ENCODE results near the gene DCLK1. TPM values are rescaled to one million over a fixed set of nuclear protein-coding genes. Genes with fewer than 3 reads are reported as not detected.

The DCLK1 gene
- total RNA-seq, 1 donor from 2014 or later: 22.6 TPM

- no peaks in the 10 kb centered on the region for H3K4me1 ChIP-seq
- intact Hi-C loops (cut with DNase I): no loop called here
- TF ChIP-seq, protein P1, sequence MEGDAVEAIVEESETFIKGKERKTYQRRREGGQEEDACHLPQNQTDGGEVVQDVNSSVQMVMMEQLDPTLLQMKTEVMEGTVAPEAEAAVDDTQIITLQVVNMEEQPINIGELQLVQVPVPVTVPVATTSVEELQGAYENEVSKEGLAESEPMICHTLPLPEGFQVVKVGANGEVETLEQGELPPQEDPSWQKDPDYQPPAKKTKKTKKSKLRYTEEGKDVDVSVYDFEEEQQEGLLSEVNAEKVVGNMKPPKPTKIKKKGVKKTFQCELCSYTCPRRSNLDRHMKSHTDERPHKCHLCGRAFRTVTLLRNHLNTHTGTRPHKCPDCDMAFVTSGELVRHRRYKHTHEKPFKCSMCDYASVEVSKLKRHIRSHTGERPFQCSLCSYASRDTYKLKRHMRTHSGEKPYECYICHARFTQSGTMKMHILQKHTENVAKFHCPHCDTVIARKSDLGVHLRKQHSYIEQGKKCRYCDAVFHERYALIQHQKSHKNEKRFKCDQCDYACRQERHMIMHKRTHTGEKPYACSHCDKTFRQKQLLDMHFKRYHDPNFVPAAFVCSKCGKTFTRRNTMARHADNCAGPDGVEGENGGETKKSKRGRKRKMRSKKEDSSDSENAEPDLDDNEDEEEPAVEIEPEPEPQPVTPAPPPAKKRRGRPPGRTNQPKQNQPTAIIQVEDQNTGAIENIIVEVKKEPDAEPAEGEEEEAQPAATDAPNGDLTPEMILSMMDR (IDR thresholded peaks at IDR 0.05): no peak
- H3K27ac ChIP-seq: no peak overlapping the region
- no peaks in the 10 kb centered on the region for H3K36me3 ChIP-seq
- DNase-seq (ENCODE audit: low spot score in 2 of 2): no peak
- H3K27me3 ChIP-seq: no peaks in the 10 kb centered on the region
- H3K4me3 ChIP-seq: no peak overlapping the region
- H3K9me3 ChIP-seq: no peaks in the 10 kb centered on the region
These were observed 242.7 kb downstream of the DCLK1 start for GRCh38 chr13:35888457-35888883.

- Histone ChIP-seq H3K27ac (no peak overlapping the region), H3K4me3 (no peak overlapping the region), H3K9me3 (no peaks in the 10 kb centered on the region), H3K36me3 (no peaks in the 10 kb centered on the region), H3K4me1 (no peaks in the 10 kb centered on the region), H3K27me3 (no peaks in the 10 kb centered on the region)
- TF ChIP-seq, protein P1 (IDR thresholded peaks at IDR 0.05): no peak
- no peak for DNase-seq (ENCODE audit: low spot score in 2 of 2)
- intact Hi-C loops (cut with DNase I): no loop called here
These were observed 244.0 kb downstream of the DCLK1 start for GRCh38 chr13:35887115-35887666.

DNA sequence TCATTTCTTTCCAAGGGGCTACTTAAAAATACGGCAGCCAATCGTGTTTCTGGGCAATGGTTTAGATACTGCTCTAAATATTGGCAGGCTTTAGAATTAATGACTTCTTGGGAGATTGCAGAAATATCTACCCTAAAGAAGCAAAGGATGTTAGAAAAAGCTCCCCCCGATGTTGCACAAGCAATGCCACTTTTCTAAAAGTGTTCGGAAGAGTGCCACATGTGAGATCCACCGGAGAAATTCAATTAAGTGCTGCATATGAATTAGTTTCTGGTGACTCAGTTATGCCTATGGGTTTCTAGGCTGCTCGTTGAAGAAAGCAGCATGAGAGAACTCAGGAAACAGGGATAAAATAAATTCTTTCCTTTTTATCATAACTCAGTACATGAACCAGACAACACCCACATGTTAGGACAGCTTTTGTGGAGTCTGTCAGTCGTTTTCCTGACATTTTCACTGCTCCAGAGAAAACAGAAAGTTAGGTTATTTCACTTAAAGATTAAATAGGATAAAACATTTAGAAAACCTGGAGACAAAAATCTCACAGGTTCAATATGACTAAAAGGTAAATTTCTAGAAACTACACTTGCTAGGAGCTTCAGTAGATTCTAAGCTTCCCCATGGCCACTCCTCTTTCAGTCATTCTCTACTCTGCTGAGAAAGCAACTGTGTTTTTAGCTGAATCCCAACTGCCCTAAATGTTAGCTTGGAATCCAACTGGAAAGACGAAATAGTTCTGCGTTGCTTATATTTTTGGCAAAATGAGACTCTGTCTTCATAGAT lies 244.7 kb downstream of the DCLK1 start:
- H3K36me3 ChIP-seq: no peaks in the 10 kb centered on the region
- TF ChIP-seq, protein P1 (IDR thresholded peaks at IDR 0.05): no peak
- no peaks in the 10 kb centered on the region for H3K9me3 ChIP-seq
- H3K27me3 ChIP-seq: no peaks in the 10 kb centered on the region
- no peak overlapping the region for H3K4me3 ChIP-seq
- intact Hi-C loops (cut with DNase I): no loop called here
- H3K27ac ChIP-seq: no peak overlapping the region
- no peak for DNase-seq (ENCODE audit: low spot score in 2 of 2)
- H3K4me1 ChIP-seq: no peaks in the 10 kb centered on the region

GRCh38 chr13:35884211-35884760 lies 246.9 kb downstream of the DCLK1 start:
- intact Hi-C loops (cut with DNase I): no loop called here
- Histone ChIP-seq H3K27ac (no peak overlapping the region), H3K4me1 (no peaks in the 10 kb centered on the region), H3K36me3 (no peaks in the 10 kb centered on the region), H3K4me3 (no peak overlapping the region), H3K27me3 (no peaks in the 10 kb centered on the region), H3K9me3 (no peaks in the 10 kb centered on the region)
- TF ChIP-seq, protein P1 (IDR thresholded peaks at IDR 0.05): no peak
- DNase-seq (ENCODE audit: low spot score in 2 of 2): no peak

GRCh38 chr13:35882722-35883497 lies 248.3 kb downstream of the DCLK1 start:
- TF ChIP-seq, protein P1 (IDR thresholded peaks at IDR 0.05): no peak
- intact Hi-C loops (cut with DNase I): no loop called here
- Histone ChIP-seq H3K4me1 (no peaks in the 10 kb centered on the region), H3K27me3 (no peaks in the 10 kb centered on the region), H3K36me3 (no peaks in the 10 kb centered on the region), H3K27ac (no peak overlapping the region), H3K4me3 (no peak overlapping the region), H3K9me3 (no peaks in the 10 kb centered on the region)
- no peak for DNase-seq (ENCODE audit: low spot score in 2 of 2)

All from ascending aorta (tissue), 2 donors.